ENCODE data around the gene TEPSIN.
A peak's percentile ranks its signal among the peaks of the same experiment; 100 is the strongest.

The TEPSIN gene

DNA sequence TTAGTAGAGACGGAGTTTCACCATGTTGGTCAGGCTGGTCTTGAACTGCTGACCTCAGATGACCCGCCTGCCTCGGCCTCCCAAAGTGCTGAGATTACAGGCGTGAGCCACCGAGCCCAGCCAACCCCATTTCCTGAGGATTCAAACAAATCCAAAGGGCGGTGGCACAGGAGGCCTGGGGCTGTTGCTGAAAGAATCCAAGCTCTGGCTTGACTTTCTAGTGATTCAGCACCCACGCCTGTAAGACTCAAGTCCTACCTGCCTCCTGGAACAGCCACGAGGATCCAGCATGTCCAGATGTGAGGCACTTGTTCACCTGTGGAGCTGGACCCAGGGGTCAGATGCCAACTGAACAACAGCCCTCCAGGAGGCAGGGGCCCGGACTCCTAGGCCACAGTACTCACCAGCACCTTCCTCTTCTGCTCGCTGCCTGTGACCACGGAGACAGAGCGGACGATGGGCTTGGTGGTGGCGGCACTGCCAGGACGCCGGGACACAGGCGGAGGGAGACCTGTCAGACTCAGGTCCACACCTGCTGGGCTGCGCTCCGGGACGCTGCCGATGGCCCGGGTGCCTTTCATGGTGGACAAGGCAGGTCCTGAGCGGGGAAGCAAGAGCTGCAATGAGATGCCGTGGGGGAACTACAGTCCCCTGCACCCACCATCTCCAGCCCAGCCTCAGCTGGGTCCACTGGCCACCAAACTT, 19.2 kb downstream of the TEPSIN start:
- DNase-seq = no peak

DNA sequence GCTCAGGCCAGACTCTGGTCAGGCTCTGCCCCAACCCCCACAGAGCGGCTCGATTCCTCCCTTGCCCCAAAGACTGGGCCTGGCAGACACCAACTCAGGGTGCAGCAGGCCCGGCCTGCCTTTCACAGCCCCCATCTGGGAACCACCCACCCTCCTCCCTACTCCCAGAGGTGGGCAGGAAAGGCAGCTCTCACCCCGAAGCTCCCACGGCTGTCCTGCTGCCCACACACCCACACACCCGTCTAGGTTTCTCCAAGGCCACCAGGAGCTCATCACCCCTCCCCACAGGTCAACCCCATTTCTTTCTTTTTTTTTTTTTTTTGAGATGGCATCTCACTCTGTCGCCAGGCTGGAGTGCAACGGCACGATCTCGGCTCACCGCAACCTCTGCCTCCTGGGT, 19.9 kb downstream of the TEPSIN start:
- DNase-seq = no peak

DNA sequence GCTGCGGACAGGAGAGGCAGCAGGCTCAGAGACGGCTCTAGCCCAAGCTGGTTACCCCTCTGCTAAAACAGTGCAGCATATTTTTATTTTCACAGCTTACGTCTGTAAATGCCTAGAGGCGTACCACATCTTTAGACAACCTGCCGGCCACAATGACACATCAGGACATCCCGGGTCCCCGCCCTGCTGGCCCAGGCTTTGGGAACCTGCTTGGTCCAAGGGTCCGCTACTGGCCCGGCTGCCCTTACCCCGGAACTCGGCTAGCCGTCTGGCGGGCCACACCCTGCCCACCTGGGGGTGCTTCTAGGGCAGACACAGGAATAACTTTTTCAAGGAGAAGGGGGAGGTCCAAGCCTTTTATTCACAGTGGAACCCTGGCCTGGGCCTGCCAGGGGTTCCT, 20.4 kb downstream of the TEPSIN start:
- DNase-seq = no peak

DNA sequence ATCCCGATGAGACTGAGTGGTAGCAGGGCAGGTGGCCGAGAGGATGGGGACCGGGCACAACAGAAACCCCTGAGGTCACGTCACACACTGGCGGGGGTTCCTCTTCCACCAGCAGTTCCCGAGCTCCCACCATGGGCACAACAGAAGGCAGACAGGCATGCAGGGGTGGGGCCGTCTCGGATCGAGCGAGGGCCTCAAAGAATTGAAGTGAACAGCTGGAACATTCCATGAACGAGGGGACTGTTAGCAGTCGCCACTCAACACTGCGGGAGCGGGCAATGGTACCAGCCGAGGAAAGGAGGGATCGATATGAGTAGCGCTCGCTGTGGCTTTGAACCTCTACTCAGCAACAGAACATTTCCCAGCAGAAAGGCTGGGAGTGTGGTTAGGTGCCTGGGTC, 21.4 kb downstream of the TEPSIN start:
- DNase-seq = no peak

DNA sequence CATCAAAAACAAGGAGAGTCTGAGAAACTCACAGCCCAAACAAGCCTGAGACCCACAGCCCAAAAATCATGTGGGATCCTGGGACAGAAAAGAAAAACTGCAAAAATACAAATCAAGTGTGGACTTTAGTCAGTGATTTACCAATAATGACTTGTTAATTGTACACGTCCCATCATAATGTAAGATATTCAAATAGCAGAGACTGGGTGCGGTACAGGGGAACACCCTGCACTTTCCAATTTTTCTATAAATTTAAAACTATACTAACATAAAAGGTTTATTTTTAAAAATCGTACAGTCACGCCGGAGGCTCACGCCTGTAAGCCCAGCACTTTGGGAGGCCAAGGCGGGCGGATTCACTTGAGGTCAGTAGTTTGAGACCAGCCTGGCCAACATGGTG, 24.9 kb downstream of the TEPSIN start:
- no peak for DNase-seq

DNA sequence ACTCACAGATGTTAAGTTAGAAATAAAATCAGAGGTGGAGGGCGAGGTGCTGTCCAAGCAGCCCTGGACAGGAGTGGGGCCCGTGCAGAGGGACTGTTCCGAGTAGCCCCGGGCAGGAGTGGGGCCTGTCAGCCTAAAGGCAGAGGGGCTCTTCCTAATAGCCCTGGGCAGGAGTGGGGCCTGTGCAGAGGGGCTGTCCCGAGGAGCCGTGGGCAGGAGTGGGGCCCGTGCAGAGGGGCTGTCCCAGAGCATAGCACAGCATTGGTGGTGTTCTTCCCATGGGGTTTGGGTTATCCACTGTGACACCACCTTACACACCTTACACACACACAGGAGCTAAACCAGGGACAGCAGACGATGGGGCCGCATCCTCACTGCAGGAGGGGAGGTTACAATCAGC, 26.5 kb downstream of the TEPSIN start:
- no peak for DNase-seq

DNA sequence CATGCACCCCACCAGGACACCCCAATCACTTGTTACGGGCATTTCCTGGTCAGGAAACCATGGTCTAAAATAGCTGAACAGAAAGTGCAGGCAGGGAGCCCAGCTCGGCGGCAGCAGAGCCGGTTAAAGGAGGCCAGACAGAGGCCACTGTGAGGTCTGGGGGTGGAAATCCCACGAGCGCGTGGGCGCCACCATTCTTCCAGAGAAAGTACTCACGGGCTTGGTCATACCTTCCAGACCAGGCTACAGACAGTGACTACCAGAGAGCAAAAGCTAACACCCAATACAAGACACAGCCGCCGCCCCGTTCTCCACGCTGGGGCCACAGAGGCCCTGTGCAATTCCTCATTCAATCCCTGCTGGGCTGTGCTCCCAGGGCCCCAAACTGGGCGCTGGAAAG, 28.0 kb downstream of the TEPSIN start:
- no peak for DNase-seq

DNA sequence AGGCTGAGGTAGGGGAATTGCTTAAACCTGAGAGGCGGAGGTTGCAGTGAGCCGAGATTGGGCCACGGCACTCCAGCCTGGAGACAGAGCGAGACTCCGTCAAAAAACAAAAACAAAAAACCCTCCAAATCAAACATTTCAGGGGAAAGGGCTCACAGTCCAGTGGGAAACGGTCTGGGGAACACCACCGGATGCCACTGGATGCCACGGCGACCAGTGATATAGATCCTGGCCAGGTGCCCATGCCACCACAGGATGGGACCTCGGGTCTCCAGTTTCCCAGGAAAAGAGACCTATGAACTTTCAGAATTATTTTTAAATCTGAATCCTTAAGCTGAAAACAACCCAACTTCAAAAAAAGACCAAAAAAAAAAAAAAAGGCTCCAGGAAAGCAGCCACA, 28.4 kb downstream of the TEPSIN start:
- DNase-seq = no peak

DNA sequence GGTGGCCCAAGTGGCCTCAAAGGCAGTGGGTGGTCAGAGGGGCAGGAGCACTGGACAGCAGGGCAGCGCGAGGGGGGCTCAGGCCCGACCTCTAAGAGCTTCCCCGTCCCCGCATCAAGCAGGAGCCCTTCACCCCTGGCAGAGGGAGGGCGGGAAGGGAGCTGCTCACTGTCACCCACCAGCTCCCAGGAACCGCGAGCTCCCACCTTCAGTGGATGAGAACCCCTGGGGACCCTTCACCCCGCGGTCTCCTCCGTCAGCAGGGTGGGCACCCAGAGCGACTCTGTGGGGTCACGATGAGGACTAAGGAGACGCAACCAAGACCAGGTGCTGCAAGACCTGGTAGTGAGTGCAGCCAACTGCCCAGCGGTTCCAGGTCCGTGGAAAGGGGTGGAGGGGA, 29.7 kb downstream of the TEPSIN start:
- no peak for DNase-seq

DNA sequence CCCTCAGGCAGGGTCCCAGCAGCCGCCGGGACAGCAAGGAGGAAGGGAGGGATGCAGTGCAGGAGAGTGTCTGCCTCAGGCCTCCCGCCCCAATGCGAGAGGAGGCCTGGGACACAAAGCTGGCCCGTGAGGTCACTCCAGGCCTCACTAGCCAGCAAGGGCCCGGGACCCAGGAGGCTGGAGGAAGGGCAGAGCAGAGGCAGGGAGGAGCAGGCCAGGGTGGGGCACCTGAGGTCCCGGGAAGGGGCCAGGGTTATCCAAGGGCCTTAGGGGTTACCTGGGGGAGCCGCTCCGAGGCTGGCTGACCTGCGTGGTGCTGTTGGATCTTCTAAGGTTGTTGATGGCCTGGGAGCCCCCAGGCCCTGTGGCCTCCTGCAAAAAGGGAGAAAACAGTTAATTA, 30.2 kb downstream of the TEPSIN start:
- DNase-seq = no peak

DNA sequence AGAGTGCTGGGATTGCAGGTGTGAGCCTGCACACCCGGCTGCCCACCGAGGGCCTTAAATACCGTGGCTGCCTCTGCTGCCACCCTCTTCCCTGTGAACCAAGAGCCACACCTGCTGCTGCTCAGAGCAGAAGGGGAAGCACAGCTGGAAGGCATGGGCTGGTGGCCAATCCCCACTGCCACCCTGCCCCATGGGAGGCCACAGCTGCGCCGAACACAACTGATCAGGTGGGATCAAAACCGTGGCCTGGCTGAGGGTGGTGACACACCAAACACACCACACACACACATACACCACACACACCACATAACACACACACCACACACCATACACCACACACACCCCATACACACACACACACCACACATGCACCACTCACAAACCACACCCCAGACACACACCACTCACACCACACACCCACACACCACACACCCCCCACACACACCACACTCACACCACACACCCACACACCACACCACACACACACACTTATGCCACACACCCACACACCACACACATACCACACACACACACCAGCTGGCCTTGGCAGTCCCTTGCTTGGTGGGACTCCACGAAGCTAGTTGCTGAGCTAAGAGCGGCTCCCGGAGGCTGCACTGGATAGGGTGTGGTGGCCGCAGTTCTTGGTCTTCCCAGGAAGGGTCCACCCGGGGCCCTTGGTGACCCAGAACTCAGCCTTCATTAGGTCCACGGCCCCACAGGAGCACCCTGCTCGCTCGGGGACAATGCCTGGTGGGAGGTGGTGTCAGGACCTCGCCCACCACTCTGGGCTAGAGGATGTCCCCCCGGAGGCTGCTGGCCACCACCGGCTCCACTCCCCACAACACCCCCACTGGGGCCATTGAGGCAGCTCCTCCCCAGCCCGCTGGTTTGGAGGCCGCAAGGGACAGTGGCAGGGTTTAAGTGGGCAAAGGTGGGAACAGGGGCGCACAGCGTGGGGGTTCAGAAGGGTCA, 31.0 kb downstream of the TEPSIN start:
- DNase-seq = no peak

DNA sequence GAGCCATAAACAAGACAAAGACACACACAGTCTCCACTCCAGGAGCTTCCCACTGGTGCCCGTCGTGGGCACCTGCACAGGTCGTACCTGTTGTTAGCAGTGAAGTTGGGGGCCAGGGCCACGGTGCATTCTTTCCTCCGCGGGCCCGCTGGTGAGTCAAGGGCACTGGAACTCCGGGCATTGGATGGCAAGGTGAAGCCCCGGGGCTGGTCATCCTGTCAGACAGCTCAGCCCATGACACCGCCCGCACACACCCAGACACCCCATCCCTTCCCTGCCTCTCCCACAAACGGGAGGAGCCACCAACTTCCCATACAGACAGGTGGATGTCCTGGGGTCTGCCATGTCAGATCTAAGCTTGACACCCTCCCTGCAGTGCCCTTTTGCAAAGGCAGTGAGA, 32.2 kb downstream of the TEPSIN start:
- DNase-seq = no peak

DNA sequence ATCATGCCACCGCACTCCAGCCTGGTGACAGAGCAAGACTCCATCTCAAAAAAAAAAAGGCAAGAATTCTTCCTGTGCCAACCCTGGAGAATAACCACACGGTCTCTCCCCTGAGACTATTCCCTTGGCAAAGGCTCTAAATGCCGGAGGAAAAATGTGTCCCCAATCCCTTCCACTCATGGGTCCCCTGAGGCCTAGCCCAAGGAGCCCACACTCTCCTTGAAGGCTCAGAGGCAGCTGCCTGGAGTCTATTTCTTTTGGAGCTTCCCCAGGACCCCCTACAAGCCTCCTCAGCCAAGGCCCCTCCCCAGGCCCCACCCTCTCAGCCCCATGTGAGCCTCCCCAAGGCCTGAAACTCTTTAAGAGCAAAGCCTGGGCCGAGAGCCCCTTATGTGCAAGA, 32.7 kb downstream of the TEPSIN start:
- DNase-seq = no peak

DNA sequence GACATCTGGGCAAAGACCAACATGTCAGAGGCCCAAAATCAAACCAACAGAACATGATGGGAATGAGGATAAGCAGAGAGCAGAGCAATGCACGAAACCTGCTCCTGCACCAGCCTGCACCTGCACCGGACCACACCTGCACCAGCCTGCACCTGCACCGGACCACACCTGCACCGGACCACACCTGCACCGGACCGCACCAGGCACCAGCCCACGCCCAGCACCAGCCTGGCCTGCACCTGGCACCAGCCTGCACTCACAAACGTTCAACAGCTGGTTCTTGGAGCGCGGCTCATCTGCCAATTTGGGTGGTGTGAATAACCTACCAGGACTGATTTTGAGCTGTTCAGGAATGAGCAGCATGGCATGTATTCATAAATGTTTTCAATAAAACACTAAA, 34.3 kb downstream of the TEPSIN start:
- no peak for DNase-seq

DNA sequence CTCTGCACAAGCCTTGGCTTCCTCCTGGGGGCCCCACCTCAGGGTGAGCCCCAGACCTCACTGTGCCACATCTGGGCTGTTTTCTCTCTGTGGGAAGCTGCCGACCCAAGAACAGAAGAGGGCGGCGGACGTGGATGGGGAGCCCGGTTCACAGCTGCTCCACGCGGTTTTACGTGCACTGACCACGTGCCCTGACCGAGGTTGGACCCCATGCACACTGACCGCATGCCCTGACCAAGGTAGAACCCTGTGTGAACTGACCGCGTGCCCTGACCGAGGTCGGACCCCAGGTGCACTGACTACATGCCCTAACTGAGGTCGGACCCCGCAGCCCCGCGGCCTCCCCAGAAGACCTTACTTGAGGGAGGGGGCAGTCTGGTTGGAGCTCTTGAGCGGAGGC, 35.7 kb downstream of the TEPSIN start:
- DNase-seq = no peak

DNA sequence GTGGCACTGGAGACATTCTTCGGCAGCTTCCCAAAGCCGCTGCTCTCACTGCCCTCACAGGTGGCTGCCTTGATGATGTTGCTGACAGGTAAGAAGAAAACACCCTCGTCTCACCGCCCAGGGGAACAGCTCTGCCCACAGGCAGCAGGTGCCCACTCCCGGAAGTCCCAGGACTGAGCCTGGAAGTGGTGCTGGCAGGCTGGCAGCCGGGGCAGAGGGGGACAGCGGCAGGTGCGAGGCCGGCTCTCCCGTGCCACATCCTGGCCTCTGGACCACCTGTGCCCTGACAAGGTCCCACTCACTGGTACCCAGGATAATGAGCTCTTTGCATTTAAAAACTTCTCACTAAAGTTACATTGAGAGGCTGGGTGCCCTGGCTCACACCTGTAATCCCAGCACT, 36.5 kb downstream of the TEPSIN start:
- no peak for DNase-seq

DNA sequence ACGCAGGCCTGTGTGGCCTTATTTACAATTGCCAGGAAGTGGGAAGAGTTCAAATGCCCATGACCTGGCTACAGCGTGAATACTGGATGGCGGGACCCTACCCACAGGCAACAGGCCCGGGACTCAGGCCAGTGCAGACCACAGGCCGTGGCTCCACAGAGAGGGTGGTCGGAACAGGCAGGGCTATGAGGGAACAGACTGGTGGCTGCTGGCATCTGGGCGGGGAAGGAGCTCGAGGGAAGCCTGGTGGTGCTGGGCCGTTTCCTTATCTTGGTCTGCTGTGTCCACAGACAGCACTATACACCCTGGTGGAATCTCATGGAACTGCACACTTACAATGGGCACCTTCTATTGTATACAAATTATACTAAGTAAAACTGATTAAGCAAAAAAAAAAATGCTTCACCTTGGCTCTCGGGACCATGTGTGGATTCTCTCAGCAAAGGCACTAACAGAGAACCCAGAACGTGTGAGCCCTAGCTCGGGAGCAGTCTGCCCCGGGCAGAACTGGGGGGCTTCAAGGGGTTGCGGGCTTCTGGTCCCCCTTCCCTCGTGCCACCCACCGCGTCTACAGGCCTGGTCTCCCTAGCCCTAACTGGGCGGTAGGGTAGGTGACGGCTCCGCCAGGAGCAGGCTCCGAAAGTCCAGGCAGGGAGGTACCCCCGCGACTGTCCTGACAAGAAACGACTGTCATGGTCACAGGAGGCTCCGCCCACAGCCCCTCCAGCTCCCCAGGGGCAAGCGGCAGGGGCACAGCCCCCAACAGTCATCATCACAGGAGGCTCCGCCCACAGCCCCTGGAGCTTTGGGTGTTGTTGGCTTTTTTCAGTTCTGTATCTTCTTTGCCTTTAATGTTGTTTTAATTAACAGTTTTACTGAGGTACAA, 37.9 kb downstream of the TEPSIN start:
- peak; percentile 24 for DNase-seq

DNA sequence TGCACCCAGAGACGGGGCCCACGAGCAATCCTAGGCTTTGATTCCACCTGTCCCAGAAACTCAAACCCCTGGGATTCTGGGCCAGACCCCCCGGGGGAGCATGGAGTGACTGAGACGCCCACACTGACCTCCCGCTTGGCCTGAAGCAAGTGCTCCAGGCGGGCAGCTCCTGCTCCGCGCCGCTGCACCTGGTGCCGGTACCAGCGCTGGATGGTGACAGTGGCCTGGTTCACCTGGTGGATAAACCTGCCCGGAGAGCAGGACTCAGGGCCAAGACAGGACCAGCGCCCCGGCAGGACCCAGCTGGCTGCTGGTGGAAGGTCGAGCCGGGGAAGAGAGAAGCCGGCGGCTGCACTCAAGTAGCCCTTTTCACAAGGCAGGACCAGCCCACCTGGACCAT, 38.7 kb downstream of the TEPSIN start:
- no peak for DNase-seq

DNA sequence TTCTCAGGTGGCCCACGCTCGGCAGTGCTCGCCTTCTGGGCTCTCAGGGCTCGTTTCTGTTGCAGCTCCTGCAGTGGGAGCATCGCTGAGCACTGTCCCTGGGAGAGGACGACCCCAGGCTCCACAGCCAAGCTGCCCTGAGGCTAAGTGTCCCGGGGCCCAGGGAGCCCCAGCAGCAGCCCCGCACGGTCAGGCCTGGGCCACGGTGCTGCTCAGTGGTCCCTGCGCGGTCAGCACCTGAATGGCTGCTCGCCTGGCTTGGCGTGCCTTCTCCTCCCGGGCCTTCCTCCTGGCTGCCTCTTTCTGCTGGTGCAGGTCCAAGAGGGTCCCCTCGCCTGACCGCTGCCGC, 39.4 kb downstream of the TEPSIN start:
- DNase-seq = no peak

DNA sequence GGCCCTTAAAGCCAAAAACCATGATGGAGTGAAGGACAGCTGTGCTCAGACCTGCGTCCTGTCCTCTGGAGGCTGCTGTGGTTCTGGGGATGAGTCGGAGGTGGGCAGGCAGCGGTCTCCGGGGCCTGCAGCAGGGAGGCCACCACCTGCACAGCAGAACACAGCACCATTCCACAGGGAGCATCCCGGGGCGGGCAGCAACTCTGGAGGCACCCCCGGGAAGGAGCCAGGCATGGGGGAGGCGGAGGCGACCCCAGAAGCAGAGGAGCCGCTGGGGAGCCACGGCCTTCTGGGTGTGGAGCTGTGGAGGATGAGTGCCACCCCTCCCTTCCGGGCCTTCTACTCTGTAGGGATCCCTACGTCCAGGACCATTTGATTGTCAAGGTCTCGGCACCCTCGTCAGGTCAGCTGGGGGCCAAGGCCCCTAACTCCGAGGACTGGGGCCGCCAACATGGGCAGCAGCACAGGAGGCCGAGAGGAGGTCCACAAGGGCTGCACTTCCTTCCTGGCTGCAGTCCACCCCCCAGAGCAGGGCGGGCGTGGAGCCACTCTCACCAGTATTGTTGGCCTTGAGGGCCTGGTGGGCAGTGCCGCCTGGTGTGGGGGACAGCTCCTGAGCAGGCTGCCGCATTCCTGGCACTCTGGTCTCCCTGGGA, 39.9 kb downstream of the TEPSIN start:
- no peak for DNase-seq

DNA sequence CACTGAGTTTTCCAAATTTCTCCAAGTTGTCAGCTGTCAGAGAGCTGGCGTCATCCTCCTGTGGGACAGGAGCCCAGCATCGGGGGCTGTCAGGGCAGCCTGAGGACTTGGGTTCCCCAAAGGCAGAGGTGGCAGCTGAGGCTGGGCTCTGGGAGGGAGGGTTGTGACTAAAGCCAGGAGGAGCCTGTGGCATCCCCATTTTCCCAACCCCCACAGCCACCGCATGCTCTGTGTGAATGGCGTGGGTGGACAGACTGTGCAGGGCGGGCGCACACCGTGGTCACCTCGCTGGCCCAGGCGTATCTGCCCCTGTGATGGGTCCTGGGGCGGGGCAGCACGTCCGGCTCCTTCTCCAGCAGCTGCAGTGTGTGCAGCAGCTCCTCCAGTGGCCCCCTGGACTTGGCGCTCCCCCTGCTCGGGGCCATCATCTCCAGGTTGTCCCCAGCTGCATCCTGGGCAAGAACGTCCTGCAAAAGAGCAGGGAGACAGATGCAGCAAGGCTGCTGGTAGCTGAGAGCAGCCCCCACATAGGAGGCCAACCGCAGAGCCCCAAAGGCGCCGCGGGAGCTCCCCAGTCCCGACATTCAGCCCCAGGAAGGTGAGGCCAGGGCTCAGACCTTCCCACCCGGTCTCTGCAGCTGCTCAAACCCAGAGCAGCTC, 40.9 kb downstream of the TEPSIN start:
- no peak for DNase-seq

DNA sequence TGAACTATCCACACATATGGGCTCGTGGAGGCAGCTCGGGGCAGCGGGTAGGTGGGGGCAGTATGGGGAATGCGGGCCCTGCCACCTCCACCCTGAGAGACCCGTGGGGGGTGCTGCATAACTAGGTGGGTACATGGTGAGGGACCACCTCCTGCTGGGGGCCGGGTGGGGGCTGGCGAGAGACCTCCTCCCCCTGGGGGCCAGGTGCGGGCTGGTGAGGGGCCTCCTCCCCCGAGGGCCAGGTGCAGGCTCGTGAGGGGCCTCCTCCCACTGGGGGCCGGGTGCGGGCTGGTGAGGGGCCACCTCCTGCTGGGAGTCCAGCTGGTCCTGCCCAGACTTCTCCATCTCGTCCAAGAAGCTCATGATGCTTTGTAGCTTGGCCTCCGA, 41.5 kb downstream of the TEPSIN start:
- DNase-seq = no peak
